ENCODE data around the gene CASZ1.

The CASZ1 gene

GRCh38 chr1:10635992-10636391, 160.5 kb downstream of the CASZ1 start:
- Histone ChIP-seq H3K9me3 (ENCODE audit: low read length) (peaks cover 5% of the 10 kb centered on the region), H3K27me3 (ENCODE audit: insufficient read depth, low read length) (no peaks in the 10 kb centered on the region), H3K36me3 (ENCODE audit: insufficient read depth, low read length) (no peaks in the 10 kb centered on the region), H3K4me1 (ENCODE audit: insufficient read depth, low read length) (peaks cover 16% of the 10 kb centered on the region), H3K4me3 (ENCODE audit: low read length) (no peak overlapping the region), H2AFZ (ENCODE audit: low read depth, low read length) (no peak overlapping the region)

GRCh38 chr1:10635085-10635896, 161.2 kb downstream of the CASZ1 start:
- peaks cover 5% of the 10 kb centered on the region for H3K9me3 ChIP-seq (ENCODE audit: low read length)
- peaks cover 16% of the 10 kb centered on the region for H3K4me1 ChIP-seq (ENCODE audit: insufficient read depth, low read length)
- H3K27me3 ChIP-seq (ENCODE audit: insufficient read depth, low read length), result no peaks in the 10 kb centered on the region
- no peak overlapping the region for H3K4me3 ChIP-seq (ENCODE audit: low read length)
- no peaks in the 10 kb centered on the region for H3K36me3 ChIP-seq (ENCODE audit: insufficient read depth, low read length)
- no peak overlapping the region for H2AFZ ChIP-seq (ENCODE audit: low read depth, low read length)

- Histone ChIP-seq H3K9me3 (ENCODE audit: low read length) (peaks cover 3% of the 10 kb centered on the region), H2AFZ (ENCODE audit: low read depth, low read length) (no peak overlapping the region), H3K36me3 (ENCODE audit: insufficient read depth, low read length) (peaks cover 2% of the 10 kb centered on the region), H3K27me3 (ENCODE audit: insufficient read depth, low read length) (no peaks in the 10 kb centered on the region), H3K4me1 (ENCODE audit: insufficient read depth, low read length) (peaks cover 16% of the 10 kb centered on the region), H3K4me3 (ENCODE audit: low read length) (no peak overlapping the region)
Observed at GRCh38 chr1:10634428-10635084, 161.9 kb downstream of the CASZ1 start.

DNA sequence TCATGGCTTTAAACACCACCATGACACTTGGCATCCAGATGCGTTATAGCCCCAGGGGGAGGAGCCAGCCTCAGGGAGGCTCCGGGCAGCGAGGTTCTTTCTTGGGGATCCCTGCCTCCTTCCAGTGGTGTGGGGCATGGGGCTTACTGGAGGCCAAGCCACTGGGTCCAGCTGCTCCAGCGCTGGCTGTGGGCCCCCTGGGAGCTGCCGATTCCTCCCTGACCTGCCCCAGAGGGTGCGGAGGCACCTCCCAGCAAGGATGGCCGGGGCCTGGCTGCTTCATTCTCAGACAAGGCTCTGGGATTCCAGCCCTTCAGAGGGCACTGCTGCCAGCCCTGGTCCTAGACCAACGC, 162.4 kb downstream of the CASZ1 start:
- H3K4me1 ChIP-seq (ENCODE audit: insufficient read depth, low read length), result peaks cover 16% of the 10 kb centered on the region
- H3K9me3 ChIP-seq (ENCODE audit: low read length), result no peaks in the 10 kb centered on the region
- no peak overlapping the region for H3K4me3 ChIP-seq (ENCODE audit: low read length)
- H2AFZ ChIP-seq (ENCODE audit: low read depth, low read length), result no peak overlapping the region
- no peaks in the 10 kb centered on the region for H3K27me3 ChIP-seq (ENCODE audit: insufficient read depth, low read length)
- H3K36me3 ChIP-seq (ENCODE audit: insufficient read depth, low read length), result peaks cover 2% of the 10 kb centered on the region

GRCh38 chr1:10633416-10633815, 163.0 kb downstream of the CASZ1 start:
- Histone ChIP-seq H3K27me3 (ENCODE audit: insufficient read depth, low read length) (no peaks in the 10 kb centered on the region), H3K4me1 (ENCODE audit: insufficient read depth, low read length) (peaks cover 16% of the 10 kb centered on the region), H3K9me3 (ENCODE audit: low read length) (no peaks in the 10 kb centered on the region), H3K4me3 (ENCODE audit: low read length) (no peak overlapping the region), H2AFZ (ENCODE audit: low read depth, low read length) (no peak overlapping the region), H3K36me3 (ENCODE audit: insufficient read depth, low read length) (peaks cover 2% of the 10 kb centered on the region)

- H3K4me3 ChIP-seq (ENCODE audit: low read length), result no peak overlapping the region
Observed at GRCh38 chr1:10632691-10633090, 163.8 kb downstream of the CASZ1 start.

DNA sequence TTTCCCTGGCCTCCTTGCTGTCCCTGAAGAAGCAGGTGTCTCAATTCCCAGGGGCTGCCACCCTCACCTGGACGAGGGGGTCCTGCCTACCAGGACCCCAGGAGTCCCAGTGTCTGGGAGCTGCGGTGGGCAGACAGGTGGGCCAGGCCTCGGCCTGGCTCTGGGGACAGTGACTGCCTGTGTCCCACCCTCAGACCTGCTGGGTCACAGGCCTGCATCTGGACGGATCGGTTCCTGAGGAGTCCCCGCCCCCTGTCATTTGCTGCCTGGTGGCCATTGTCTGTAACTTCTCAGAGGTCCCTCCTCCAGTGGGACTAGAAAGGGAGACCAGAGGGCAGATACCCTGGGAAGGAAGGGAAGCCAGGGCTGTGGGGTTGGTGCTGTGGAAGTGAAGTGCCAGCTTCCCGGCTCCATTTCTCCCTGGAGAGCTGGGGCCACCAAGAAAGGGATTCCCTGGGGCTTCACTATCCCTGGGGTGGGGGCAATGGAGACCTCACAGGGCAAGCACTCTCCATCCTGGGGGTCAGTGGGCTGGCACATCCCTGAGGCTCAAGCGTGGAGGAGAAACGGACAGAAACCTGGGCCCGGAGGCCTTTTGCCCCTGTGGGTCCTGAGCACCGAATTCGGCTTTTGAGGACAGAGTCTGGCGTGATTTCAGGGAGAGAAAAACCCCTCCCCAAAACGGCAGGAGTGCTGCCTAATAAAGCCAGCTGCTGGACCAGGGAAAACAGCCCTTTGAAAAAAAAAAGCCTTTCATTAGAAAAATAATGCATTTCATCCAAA, 164.4 kb downstream of the CASZ1 start:
- Histone ChIP-seq H3K4me1 (ENCODE audit: insufficient read depth, low read length) (peaks cover 16% of the 10 kb centered on the region), H3K36me3 (ENCODE audit: insufficient read depth, low read length) (peaks cover 2% of the 10 kb centered on the region), H3K4me3 (ENCODE audit: low read length) (no peak overlapping the region), H3K27me3 (ENCODE audit: insufficient read depth, low read length) (no peaks in the 10 kb centered on the region), H2AFZ (ENCODE audit: low read depth, low read length) (no peak overlapping the region), H3K9me3 (ENCODE audit: low read length) (no peaks in the 10 kb centered on the region)

More at GRCh38 chr1:10632691-10633090, 163.8 kb downstream of the CASZ1 start:
- Histone ChIP-seq H3K9me3 (ENCODE audit: low read length) (no peaks in the 10 kb centered on the region), H2AFZ (ENCODE audit: low read depth, low read length) (no peak overlapping the region), H3K36me3 (ENCODE audit: insufficient read depth, low read length) (peaks cover 2% of the 10 kb centered on the region), H3K27me3 (ENCODE audit: insufficient read depth, low read length) (no peaks in the 10 kb centered on the region), H3K4me1 (ENCODE audit: insufficient read depth, low read length) (peaks cover 16% of the 10 kb centered on the region)

DNA sequence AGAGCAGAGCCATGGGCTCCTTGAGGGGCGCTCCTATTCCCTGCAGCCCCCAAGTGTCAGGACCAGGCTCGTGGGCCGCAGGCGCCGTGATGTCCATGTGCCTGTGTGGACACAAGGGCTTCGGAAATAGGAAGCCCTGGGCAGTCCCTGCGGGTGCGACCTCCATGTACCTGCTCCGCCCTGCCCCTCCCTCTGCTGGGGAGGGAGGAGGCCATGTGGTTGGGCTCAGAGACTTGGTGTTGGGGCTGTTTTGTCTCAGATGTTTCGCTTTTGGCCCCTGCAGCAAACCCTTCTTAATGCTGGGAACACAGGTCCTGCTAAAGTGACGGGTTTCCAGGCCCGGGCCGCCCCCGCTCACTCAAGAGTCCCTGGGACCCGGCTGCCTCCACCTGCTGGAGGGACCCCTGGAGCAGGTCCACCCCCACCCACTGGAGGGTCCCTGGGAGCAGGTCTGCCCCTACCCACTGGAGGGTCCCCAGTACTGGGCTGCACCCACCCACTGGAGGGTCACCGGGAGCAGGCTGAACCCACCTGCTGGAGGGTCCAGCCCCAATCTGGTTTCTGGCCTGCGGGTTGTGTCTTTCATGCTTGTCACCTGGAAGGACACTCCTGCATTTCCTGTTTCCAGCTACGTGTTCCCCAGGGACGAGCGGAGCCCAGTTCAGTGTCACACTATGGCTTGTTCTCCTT, 165.2 kb downstream of the CASZ1 start:
- Histone ChIP-seq H3K9me3 (ENCODE audit: low read length) (no peaks in the 10 kb centered on the region), H3K27me3 (ENCODE audit: insufficient read depth, low read length) (no peaks in the 10 kb centered on the region), H3K4me3 (ENCODE audit: low read length) (no peak overlapping the region), H3K4me1 (ENCODE audit: insufficient read depth, low read length) (peaks cover 16% of the 10 kb centered on the region), H3K36me3 (ENCODE audit: insufficient read depth, low read length) (peaks cover 7% of the 10 kb centered on the region), H2AFZ (ENCODE audit: low read depth, low read length) (no peak overlapping the region)

- Histone ChIP-seq H3K27me3 (ENCODE audit: insufficient read depth, low read length) (no peaks in the 10 kb centered on the region), H3K9me3 (ENCODE audit: low read length) (no peaks in the 10 kb centered on the region), H3K4me3 (ENCODE audit: low read length) (no peak overlapping the region), H3K4me1 (ENCODE audit: insufficient read depth, low read length) (peaks cover 16% of the 10 kb centered on the region), H3K36me3 (ENCODE audit: insufficient read depth, low read length) (peaks cover 7% of the 10 kb centered on the region), H2AFZ (ENCODE audit: low read depth, low read length) (no peak overlapping the region)
Observed at GRCh38 chr1:10630661-10631120, 165.8 kb downstream of the CASZ1 start.

- Histone ChIP-seq H3K27me3 (ENCODE audit: insufficient read depth, low read length) (no peaks in the 10 kb centered on the region), H3K4me1 (ENCODE audit: insufficient read depth, low read length) (peaks cover 16% of the 10 kb centered on the region), H3K4me3 (ENCODE audit: low read length) (no peak overlapping the region), H3K9me3 (ENCODE audit: low read length) (no peaks in the 10 kb centered on the region), H3K36me3 (ENCODE audit: insufficient read depth, low read length) (peaks cover 7% of the 10 kb centered on the region), H2AFZ (ENCODE audit: low read depth, low read length) (no peak overlapping the region)
Observed at GRCh38 chr1:10629816-10630571, 166.5 kb downstream of the CASZ1 start.

GRCh38 chr1:10629091-10629815, 167.2 kb downstream of the CASZ1 start:
- H3K4me3 ChIP-seq (ENCODE audit: low read length), result no peak overlapping the region
- H3K27me3 ChIP-seq (ENCODE audit: insufficient read depth, low read length), result no peaks in the 10 kb centered on the region
- H3K36me3 ChIP-seq (ENCODE audit: insufficient read depth, low read length), result peaks cover 13% of the 10 kb centered on the region
- H3K4me1 ChIP-seq (ENCODE audit: insufficient read depth, low read length), result peaks cover 16% of the 10 kb centered on the region
- no peaks in the 10 kb centered on the region for H3K9me3 ChIP-seq (ENCODE audit: low read length)
- H2AFZ ChIP-seq (ENCODE audit: low read depth, low read length), result no peak overlapping the region

DNA sequence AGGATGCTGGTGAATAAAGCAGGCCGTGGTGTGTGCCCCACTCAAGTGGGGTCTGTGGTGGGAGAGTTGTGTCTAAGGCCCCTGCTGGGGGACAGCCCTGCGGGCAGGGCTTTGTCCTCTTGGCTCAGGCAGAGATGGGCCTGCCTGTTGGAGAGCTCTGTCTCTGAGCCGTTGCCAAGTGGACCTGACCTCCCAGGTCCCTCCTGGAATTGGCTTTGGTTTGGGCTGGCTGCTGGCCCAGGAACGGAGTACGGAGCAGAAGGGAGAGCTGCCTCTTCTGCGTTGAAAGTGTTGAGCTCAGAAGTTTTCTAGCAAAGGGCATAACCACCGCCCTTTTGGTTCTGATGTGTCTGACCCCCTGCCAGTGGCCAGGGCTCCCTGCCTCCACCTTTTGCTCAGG, 167.8 kb downstream of the CASZ1 start:
- no peaks in the 10 kb centered on the region for H3K9me3 ChIP-seq (ENCODE audit: low read length)
- H3K27me3 ChIP-seq (ENCODE audit: insufficient read depth, low read length), result no peaks in the 10 kb centered on the region

More for the DNA sequence above, 167.8 kb downstream of the CASZ1 start:
- Histone ChIP-seq H2AFZ (ENCODE audit: low read depth, low read length) (no peak overlapping the region), H3K4me1 (ENCODE audit: insufficient read depth, low read length) (peaks cover 16% of the 10 kb centered on the region), H3K36me3 (ENCODE audit: insufficient read depth, low read length) (peaks cover 18% of the 10 kb centered on the region), H3K4me3 (ENCODE audit: low read length) (no peak overlapping the region)
